ENCODE measurements around the gene IFNA4. TPM values are rescaled to one million over a fixed set of nuclear protein-coding genes. Genes with fewer than 3 reads are reported as not detected.

The IFNA4 gene
- not detected in 2 replicates for total RNA-seq

DNA sequence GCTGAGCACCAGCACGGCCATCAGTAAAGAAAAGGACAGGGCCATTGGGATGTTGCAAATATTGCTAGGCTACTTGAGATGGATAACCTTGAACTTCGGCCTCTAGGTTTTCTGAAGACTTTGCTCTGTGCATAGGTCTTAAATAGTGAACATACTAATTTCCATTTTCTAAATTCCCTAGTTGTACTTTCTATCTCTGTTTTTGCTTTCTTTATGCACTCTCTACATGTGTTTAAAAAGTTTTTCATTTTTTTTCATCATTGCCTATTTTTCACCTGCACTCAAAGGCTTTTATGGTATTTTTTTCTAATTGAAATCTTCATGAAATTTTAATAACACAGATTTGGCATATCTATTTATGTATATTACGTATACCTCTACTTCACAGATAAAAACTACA lies at the start of gene IFNA4:
Gene IFNA4 (minus strand): TSS at position 101 of the 400 bp plus-strand sequence. CDS start 56 bp downstream, at position 45.

DNA sequence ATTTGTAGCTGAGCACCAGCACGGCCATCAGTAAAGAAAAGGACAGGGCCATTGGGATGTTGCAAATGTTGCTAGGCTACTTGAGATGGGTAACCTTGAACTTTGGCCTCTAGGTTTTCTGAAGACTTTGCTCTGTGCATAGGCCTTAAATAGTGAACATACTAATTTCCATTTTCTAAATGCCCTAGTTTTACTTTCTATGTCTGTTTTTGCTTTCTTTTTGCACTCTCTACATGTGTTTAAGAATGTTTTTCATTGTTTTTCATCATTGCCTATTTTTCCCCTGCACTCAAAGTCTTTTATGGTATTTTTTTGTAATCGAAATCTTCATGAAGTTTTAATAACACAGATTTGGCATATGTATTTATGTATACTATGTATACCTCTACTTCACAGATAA lies 40.7 kb upstream of the IFNA4 start, which contains the start of gene IFNA17:
Gene IFNA17 (minus strand): TSS at position 101 of the 400 bp plus-strand sequence. CDS start 49 bp downstream, at position 52.

GRCh38 chr9:21217211-21217610 lies 29.8 kb upstream of the IFNA4 start, which contains the start of gene IFNA16:
Gene IFNA16 (minus strand): TSS chr9:21217311. CDS start chr9:21217305, 6 bp downstream.

DNA sequence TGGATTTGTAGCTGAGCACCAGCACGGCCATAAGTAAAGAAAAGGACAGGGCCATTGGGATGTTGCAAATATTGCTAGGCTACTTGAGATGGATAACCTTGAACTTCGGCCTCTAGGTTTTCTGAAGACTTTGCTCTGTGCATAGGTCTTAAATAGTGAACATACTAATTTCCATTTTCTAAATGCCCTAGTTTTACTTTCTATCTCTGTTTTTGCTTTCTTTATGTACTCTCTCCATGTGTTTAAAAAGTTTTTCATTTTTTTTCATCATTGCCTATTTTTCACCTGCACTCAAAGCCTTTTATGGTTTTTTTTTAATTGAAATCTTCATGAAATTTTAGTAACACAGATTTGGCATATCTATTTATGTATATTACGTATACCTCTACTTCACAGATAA lies 19.7 kb upstream of the IFNA4 start, which contains the start of gene IFNA10:
Gene IFNA10 (minus strand): TSS at position 101 of the 400 bp plus-strand sequence. CDS start 46 bp downstream, at position 55.

DNA sequence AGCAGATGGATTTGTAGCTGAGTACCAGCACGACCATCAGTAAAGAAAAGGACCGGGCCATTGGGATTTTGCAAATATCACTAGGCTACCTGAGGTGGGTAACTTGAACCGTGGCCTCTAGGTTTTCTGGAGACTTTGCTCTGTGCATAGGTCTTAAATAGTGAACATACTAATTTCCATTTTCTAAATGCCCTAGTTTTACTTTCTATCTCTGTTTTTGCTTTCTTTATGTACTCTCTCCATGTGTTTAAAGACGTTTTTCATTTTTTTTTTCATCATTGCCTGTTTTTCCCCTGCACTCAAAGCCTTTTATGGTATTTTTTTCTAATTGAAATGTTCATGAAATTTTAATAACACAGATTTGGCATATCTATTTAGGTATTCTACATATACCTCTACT lies 14.7 kb upstream of the IFNA4 start, which contains the start of gene IFNA7:
Gene IFNA7 (minus strand): TSS at position 101 of the 400 bp plus-strand sequence. CDS start 40 bp downstream, at position 61.

GRCh38 chr9:21166560-21166959 lies 20.8 kb downstream of the IFNA4 start, which contains the start of gene IFNA21:
Gene IFNA21 (minus strand): TSS chr9:21166660. CDS start chr9:21166612, 48 bp downstream.

DNA sequence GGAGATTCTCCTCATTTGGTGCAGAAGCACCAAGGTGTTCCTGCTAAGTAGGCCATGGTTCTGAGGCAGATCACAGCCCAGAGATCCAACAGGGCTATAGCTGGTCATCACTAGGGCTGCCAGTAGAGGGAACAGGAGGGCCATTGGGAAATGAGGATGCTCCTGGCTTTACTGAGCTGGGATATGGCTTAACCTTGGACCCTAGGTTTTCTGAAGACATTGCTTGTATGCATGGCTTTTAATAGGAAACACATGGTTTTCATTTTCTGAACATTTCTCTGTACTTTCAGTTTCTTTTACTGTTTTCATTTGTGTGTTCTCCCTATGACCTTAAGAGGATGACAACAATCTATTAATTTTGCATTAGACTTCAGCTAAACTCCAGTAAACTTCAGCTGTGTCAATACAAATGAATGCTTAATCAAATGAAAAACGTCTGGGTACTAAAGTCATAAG lies 45.9 kb downstream of the IFNA4 start, which contains the start of gene IFNW1:
Gene IFNW1 (minus strand): TSS at position 406 of the 456 bp plus-strand sequence. CDS start 262 bp downstream, at position 144.

Small RNAs within 50 kb of the gene (small RNA-seq; reads per million reads assigned to genes)
- gene RF00019, result not detected

Other genes starting within 250 kb of the IFNA4 start
- 3.7 and 4.1 TPM in 2 replicates for gene HACD4, start 155.9 kb downstream of the IFNA4 start, total RNA-seq
- not detected in 2 replicates for gene IFNB1, start 109.6 kb downstream of the IFNA4 start, total RNA-seq
- not detected in 2 replicates for gene IFNW1, start 45.8 kb downstream of the IFNA4 start, total RNA-seq
- not detected in 2 replicates for gene IFNA21, start 20.9 kb downstream of the IFNA4 start, total RNA-seq
- not detected in 2 replicates for gene IFNA7, start 14.6 kb upstream of the IFNA4 start, total RNA-seq
- not detected in 2 replicates for gene IFNA10, start 19.6 kb upstream of the IFNA4 start, total RNA-seq
- gene IFNA16, start 29.7 kb upstream of the IFNA4 start, total RNA-seq, result not detected in 2 replicates
- not detected in 2 replicates for gene IFNA17, start 40.6 kb upstream of the IFNA4 start, total RNA-seq
- not detected in 2 replicates for gene IFNA14, start 52.4 kb upstream of the IFNA4 start, total RNA-seq
- not detected in 2 replicates for gene IFNA5, start 117.7 kb upstream of the IFNA4 start, total RNA-seq
- gene KLHL9, start 147.8 kb upstream of the IFNA4 start, total RNA-seq, result 30.1 and 39.7 TPM in 2 replicates
- gene IFNA6, start 163.3 kb upstream of the IFNA4 start, total RNA-seq, result not detected in 2 replicates
- gene IFNA13, start 180.5 kb upstream of the IFNA4 start, total RNA-seq, result not detected in 2 replicates
- gene IFNA2, start 197.8 kb upstream of the IFNA4 start, total RNA-seq, result not detected in 2 replicates
- gene IFNA8, start 221.5 kb upstream of the IFNA4 start, total RNA-seq, result not detected in 2 replicates